BLaER1 (cell line): ENCODE measurements around the gene SURF6.
A peak's percentile ranks its signal among the peaks of the same experiment; 100 is the strongest.

Experiments used
- H3K27ac ChIP-seq: shearing (Covaris generic); formaldehyde crosslinking; 2 replicates; pipeline ENCODE4 v1.8.1; 2022
- H3K27me3 ChIP-seq: shearing (Covaris generic); formaldehyde crosslinking; 2 replicates; pipeline ENCODE4 v1.8.1; 2022
- H3K36me3 ChIP-seq: shearing (Covaris generic); formaldehyde crosslinking; 2 replicates; pipeline ENCODE4 v1.8.1; 2022
- H3K4me1 ChIP-seq: shearing (Covaris generic); formaldehyde crosslinking; 2 replicates; pipeline ENCODE4 v1.8.1; 2022
- H3K4me2 ChIP-seq: shearing (Covaris generic); formaldehyde crosslinking; 2 replicates; pipeline ENCODE4 v1.8.1; 2022
- H3K4me3 ChIP-seq: shearing (Covaris generic); formaldehyde crosslinking; 2 replicates; pipeline ENCODE4 v1.8.1; 2022
- H3K9ac ChIP-seq: shearing (Covaris generic); formaldehyde crosslinking; 2 replicates; pipeline ENCODE4 v1.8.1; 2022
- H3K9me3 ChIP-seq: shearing (Covaris generic); formaldehyde crosslinking; 2 replicates; pipeline ENCODE4 v1.8.1; 2022
- H4K20me1 ChIP-seq: shearing (Covaris generic); formaldehyde crosslinking; 2 replicates; pipeline ENCODE4 v1.8.1; 2022
- Cebpa-rat ChIP-seq: shearing (Covaris generic); IDR thresholded peaks from 2 replicates; pipeline ENCODE4 v1.8.1; 2022

SURF6 gene

GRCh38 chr9:133375724-133376654 lies 40.0 kb upstream of the SURF6 start, which contains the start of the genes STKLD1 and SURF4:
Gene STKLD1, plus strand, starts transcription at chr9:133376366. Its CDS starts 108 bp downstream, at chr9:133376474.
Gene SURF4, minus strand, starts transcription at chr9:133376060. Its CDS starts 91 bp downstream, at chr9:133375969.
- no peak for TF ChIP-seq Cebpa-rat
- peak within 1 kb of the TSS; percentile 99 for H3K27ac ChIP-seq
- H3K27me3 ChIP-seq: no peaks in the 10 kb centered on the region

DNA sequence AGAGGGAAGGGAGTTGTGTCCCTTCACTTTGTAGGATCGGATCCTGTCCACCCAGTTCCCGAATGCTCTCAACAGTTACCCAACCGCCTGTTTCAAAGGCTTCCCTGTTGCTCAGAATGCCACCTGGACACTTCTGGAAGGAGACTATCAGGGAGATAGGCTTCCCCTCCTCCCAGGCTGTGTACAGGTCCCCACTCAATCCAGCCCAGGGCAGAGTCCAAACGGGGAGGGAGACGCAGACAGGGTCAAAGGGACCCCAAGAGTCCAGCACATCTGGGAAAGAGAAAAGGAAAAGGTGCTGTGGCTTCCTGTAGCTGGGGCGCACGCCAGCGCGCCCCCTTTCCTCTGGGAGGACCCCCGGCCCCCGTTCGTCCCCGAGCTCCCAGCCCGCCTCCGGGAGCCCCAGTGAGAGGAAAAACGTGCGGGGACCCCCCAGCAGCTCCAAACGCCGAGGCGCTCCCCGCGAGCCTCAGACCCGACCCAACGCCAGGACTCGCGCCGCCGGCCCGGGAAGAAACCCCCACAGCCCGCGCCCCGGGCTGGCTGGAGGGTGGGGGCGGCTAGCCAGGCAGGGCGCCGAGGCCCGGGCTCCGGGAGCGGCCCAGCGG lies 39.2 kb upstream of the SURF6 start:
- Histone ChIP-seq H3K9ac (peak overlapping the region; percentile 99), H3K4me1 (peaks cover 57% of the 10 kb centered on the region), H4K20me1 (peaks cover 55% of the 10 kb centered on the region), H3K27me3 (no peaks in the 10 kb centered on the region), H3K4me3 (peak overlapping the region; percentile 98), H3K27ac (peak overlapping the region; percentile 99), H3K36me3 (peaks cover 37% of the 10 kb centered on the region), H3K4me2 (peak overlapping the region; percentile 96), H3K9me3 (peaks cover 15% of the 10 kb centered on the region)
- no peak for TF ChIP-seq Cebpa-rat

More at GRCh38 chr9:133375724-133376654, 40.0 kb upstream of the SURF6 start, which contains the start of the genes STKLD1 and SURF4:
- Histone ChIP-seq H3K9ac (peak within 1 kb of the TSS; percentile 99), H4K20me1 (peaks cover 47% of the 10 kb centered on the region), H3K4me3 (peak within 1 kb of the TSS; percentile 98), H3K9me3 (peaks cover 15% of the 10 kb centered on the region), H3K36me3 (peaks cover 29% of the 10 kb centered on the region), H3K4me2 (peak within 1 kb of the TSS; percentile 96), H3K4me1 (peaks cover 49% of the 10 kb centered on the region)

DNA sequence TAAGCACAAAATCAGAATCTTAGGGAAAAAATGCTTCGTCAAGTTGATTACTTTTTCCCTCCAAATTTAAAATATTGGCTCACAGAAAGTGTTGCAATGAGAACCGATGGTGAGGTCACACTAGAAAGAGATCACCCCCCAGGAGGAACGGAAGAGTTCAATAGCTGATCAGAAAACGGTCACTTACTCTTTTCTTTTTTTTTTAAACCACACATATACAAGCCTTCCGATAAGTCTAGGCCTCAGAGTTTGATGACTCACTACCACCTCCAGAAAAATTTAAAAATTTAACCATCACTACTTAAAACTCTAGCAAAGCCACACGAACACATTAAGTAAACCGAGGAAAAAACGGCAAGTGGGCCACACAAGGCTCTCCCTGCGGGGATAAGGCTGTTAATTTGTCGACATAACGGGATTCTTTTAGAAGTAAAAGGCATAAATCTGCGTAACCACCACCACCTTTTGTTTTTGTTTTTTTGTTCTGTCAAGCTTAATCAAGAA lies 38.7 kb upstream of the SURF6 start:
- Histone ChIP-seq H3K9ac (peak overlapping the region; percentile 99), H4K20me1 (peaks cover 61% of the 10 kb centered on the region), H3K9me3 (peaks cover 15% of the 10 kb centered on the region), H3K4me3 (peak overlapping the region; percentile 98), H3K4me1 (peaks cover 63% of the 10 kb centered on the region), H3K27ac (peak overlapping the region; percentile 99), H3K36me3 (peaks cover 43% of the 10 kb centered on the region), H3K27me3 (no peaks in the 10 kb centered on the region), H3K4me2 (peak overlapping the region; percentile 96)
- no peak for TF ChIP-seq Cebpa-rat

- H3K27ac ChIP-seq: no peak overlapping the region
- TF ChIP-seq Cebpa-rat: no peak
- H3K9ac ChIP-seq: peak overlapping the region; percentile 63
- peaks cover 68% of the 10 kb centered on the region for H3K36me3 ChIP-seq
- H4K20me1 ChIP-seq: peaks cover 86% of the 10 kb centered on the region
- H3K9me3 ChIP-seq: no peaks in the 10 kb centered on the region
- no peak overlapping the region for H3K4me3 ChIP-seq
- peak overlapping the region; percentile 48 for H3K4me2 ChIP-seq
- H3K4me1 ChIP-seq: peaks cover 70% of the 10 kb centered on the region
- no peaks in the 10 kb centered on the region for H3K27me3 ChIP-seq
Measured at GRCh38 chr9:133372144-133372543, 36.2 kb upstream of the SURF6 start.

DNA sequence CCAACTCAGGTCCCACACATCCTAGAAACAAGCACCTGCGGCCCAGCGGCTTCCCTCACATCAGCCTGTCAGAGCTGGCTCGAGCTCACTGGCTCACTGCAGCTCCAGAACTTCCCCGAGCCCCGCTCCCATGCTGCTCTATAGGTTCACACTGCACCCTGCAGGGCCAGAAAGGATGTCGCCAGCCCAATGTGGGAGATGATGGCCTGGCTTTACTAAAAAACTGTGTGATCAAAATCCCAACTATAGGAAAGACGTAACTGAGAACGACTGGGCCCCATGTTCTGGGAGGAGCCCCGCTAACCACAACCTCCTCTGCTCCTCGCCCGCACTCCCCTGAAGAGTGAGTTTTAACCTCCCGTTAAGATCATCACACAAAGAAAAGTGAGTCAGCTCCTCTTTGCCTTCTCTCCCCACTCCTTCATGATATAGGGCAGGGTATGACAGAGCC lies 35.3 kb upstream of the SURF6 start:
- Histone ChIP-seq H3K27ac (0 out of 2 replicates have a peak overlapping the region, but pooled peaks have one; percentile 14), H4K20me1 (peaks cover 94% of the 10 kb centered on the region), H3K27me3 (no peaks in the 10 kb centered on the region), H3K4me1 (peaks cover 62% of the 10 kb centered on the region), H3K4me3 (no peak overlapping the region), H3K36me3 (peaks cover 76% of the 10 kb centered on the region), H3K9me3 (no peaks in the 10 kb centered on the region), H3K4me2 (peak overlapping the region; percentile 48), H3K9ac (peak overlapping the region; percentile 63)
- TF ChIP-seq Cebpa-rat: no peak

- peaks cover 100% of the 10 kb centered on the region for H4K20me1 ChIP-seq
- H3K36me3 ChIP-seq: peaks cover 82% of the 10 kb centered on the region
- H3K9ac ChIP-seq: peak overlapping the region; percentile 63
- H3K4me2 ChIP-seq: 0 out of 2 replicates have a peak overlapping the region, but pooled peaks have one; percentile 48
- TF ChIP-seq Cebpa-rat: no peak
- H3K9me3 ChIP-seq: no peaks in the 10 kb centered on the region
- H3K4me1 ChIP-seq: peaks cover 62% of the 10 kb centered on the region
- no peaks in the 10 kb centered on the region for H3K27me3 ChIP-seq
- H3K27ac ChIP-seq: no peak overlapping the region
- no peak overlapping the region for H3K4me3 ChIP-seq
Measured at GRCh38 chr9:133370685-133371084, 34.7 kb upstream of the SURF6 start.

DNA sequence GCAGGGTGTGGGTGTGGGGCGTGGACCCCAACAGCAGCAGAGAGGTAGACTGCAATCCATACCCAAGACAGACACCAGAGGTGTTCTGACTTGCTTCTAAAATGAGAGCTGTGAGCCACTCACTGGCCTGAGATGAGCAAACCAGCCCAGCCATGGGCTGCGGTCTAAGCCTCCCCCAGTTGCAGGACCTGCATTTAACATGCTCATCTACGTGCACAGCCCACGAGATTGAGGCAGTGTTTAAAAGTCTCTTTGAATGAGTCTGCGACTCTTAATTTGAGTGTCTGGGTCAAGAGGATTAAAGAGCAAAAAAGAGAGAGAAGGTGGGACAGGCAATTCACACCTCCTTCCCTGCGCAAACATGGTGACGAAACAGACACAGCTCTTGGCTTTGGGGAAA lies 33.9 kb upstream of the SURF6 start:
- no peak overlapping the region for H3K4me3 ChIP-seq
- H3K27me3 ChIP-seq: no peaks in the 10 kb centered on the region
- H3K4me2 ChIP-seq: 0 out of 2 replicates have a peak overlapping the region, but pooled peaks have one; percentile 23
- peaks cover 66% of the 10 kb centered on the region for H3K4me1 ChIP-seq
- no peaks in the 10 kb centered on the region for H3K9me3 ChIP-seq
- H3K27ac ChIP-seq: no peak overlapping the region
- H4K20me1 ChIP-seq: peaks cover 100% of the 10 kb centered on the region
- H3K36me3 ChIP-seq: peaks cover 90% of the 10 kb centered on the region
- TF ChIP-seq Cebpa-rat: no peak
- H3K9ac ChIP-seq: 0 out of 2 replicates have a peak overlapping the region, but pooled peaks have one; percentile 16

DNA sequence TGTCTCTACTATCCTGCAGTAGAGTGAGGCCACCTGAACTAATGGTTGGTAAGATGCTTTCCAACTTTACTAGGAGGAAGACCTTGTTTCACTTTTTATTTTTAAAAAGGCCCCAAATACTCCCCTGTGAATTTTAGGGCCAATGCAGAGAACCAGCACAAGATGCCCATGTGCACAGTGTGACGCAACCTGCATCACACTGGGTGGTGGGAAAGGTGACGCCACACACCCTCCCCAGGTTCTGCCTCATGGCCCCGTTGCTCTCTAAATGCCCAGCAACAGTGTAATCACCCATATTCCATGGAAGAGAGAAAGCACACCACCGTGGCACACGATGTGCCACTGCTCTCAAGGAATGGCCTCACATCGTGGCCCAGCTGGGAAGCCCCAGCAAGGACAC lies 33.4 kb upstream of the SURF6 start:
- TF ChIP-seq Cebpa-rat: no peak
- H3K27me3 ChIP-seq: no peaks in the 10 kb centered on the region
- H3K4me3 ChIP-seq: no peak overlapping the region
- H3K27ac ChIP-seq: no peak overlapping the region
- 0 out of 2 replicates have a peak overlapping the region, but pooled peaks have one; percentile 16 for H3K9ac ChIP-seq
- H3K4me1 ChIP-seq: peaks cover 63% of the 10 kb centered on the region
- H4K20me1 ChIP-seq: peaks cover 99% of the 10 kb centered on the region
- no peaks in the 10 kb centered on the region for H3K9me3 ChIP-seq
- H3K4me2 ChIP-seq: 0 out of 2 replicates have a peak overlapping the region, but pooled peaks have one; percentile 23
- H3K36me3 ChIP-seq: peaks cover 94% of the 10 kb centered on the region

- peaks cover 53% of the 10 kb centered on the region for H3K4me1 ChIP-seq
- peaks cover 99% of the 10 kb centered on the region for H4K20me1 ChIP-seq
Measured at GRCh38 chr9:133368249-133368881, 32.4 kb upstream of the SURF6 start.

More at GRCh38 chr9:133368249-133368881, 32.4 kb upstream of the SURF6 start:
- no peak overlapping the region for H3K27ac ChIP-seq
- no peak for TF ChIP-seq Cebpa-rat
- H3K4me2 ChIP-seq: 0 out of 2 replicates have a peak overlapping the region, but pooled peaks have one; percentile 23
- H3K36me3 ChIP-seq: peaks cover 99% of the 10 kb centered on the region
- H3K27me3 ChIP-seq: no peaks in the 10 kb centered on the region
- H3K9ac ChIP-seq: 0 out of 2 replicates have a peak overlapping the region, but pooled peaks have one; percentile 9
- no peaks in the 10 kb centered on the region for H3K9me3 ChIP-seq
- no peak overlapping the region for H3K4me3 ChIP-seq
